OCI-M2 (cell line): Measurements from ENCODE around the gene ABCC12.

Source experiments
- DNase-seq: peaks from one replicate; lab custom pipeline; 2025; ENCODE audit not compliant: unreplicated experiment; lab: John Stamatoyannopoulos, UW

Gene ABCC12

GRCh38 chr16:48133455-48134211 is 22.2 kb downstream of the ABCC12 start:
- no peak for DNase-seq

GRCh38 chr16:48132696-48133095 is 23.1 kb downstream of the ABCC12 start:
- DNase-seq = no peak

- DNase-seq = no peak
Observed at GRCh38 chr16:48131201-48131935, 24.4 kb downstream of the ABCC12 start.

- DNase-seq = no peak
Observed at GRCh38 chr16:48129926-48130325, 25.9 kb downstream of the ABCC12 start.

- no peak for DNase-seq
Observed at GRCh38 chr16:48128769-48129168, 27.0 kb downstream of the ABCC12 start.

GRCh38 chr16:48126801-48127644 is 28.8 kb downstream of the ABCC12 start:
- DNase-seq = no peak

GRCh38 chr16:48125888-48126287 is 29.9 kb downstream of the ABCC12 start:
- no peak for DNase-seq

- DNase-seq = no peak
Observed at GRCh38 chr16:48124266-48124665, 31.5 kb downstream of the ABCC12 start.

GRCh38 chr16:48123104-48123788 is 32.5 kb downstream of the ABCC12 start:
- DNase-seq = no peak

- no peak for DNase-seq
Observed at GRCh38 chr16:48121276-48121675, 34.5 kb downstream of the ABCC12 start.

GRCh38 chr16:48118841-48119240 is 37.0 kb downstream of the ABCC12 start:
- no peak for DNase-seq

- DNase-seq = no peak
Observed at GRCh38 chr16:48117217-48118105, 38.3 kb downstream of the ABCC12 start.

- no peak for DNase-seq
Observed at GRCh38 chr16:48115299-48115698, 40.5 kb downstream of the ABCC12 start.

- DNase-seq = no peak
Observed at GRCh38 chr16:48114410-48114809, 41.4 kb downstream of the ABCC12 start.

- DNase-seq = no peak
Observed at GRCh38 chr16:48113471-48113870, 42.3 kb downstream of the ABCC12 start.

- DNase-seq = no peak
Observed at GRCh38 chr16:48113001-48113400, 42.8 kb downstream of the ABCC12 start.

GRCh38 chr16:48112600-48112999 is 43.2 kb downstream of the ABCC12 start:
- no peak for DNase-seq

GRCh38 chr16:48110982-48111381 is 44.8 kb downstream of the ABCC12 start:
- no peak for DNase-seq

- no peak for DNase-seq
Observed at GRCh38 chr16:48110000-48110399, 45.8 kb downstream of the ABCC12 start.

GRCh38 chr16:48109475-48109874 is 46.3 kb downstream of the ABCC12 start:
- DNase-seq = no peak
